K562 (cell line): ENCODE data around the gene C10orf105. TPM values are rescaled to one million over a fixed set of nuclear protein-coding genes. Genes with fewer than 3 reads are reported as not detected.

ENCODE experiments used
- ATAC-seq: fragments of 200-7000 bp; cut with Tn5 transposase; 3 replicates; pipeline ENCODE4 v1.9.1; 2020; ENCODE audit warnings: moderate library complexity
- BruUV-seq: library from RNA; stranded (reverse); fragments of 400-500 nt; replicated peaks from 2 replicates; lab custom pipeline; 2021; lab: Mats Ljungman, UMichigan
- CTCF ChIA-PET: fragments of 300-600 bp; formaldehyde crosslinking; extraction: SDS; loops from one replicate; lab custom pipeline; 2021; ENCODE audit warnings: low intra/inter-chr PET ratio; lab: Yijun Ruan, JAX
- POLR2A ChIA-PET: fragments of 300-600, 350-650 bp; sonication (Branson Sonifier 250); formaldehyde crosslinking; extraction: SDS; loops from one replicate; lab custom pipeline; 2021; ENCODE audit warnings: antibody characterized with exemption, inconsistent platforms; lab: Yijun Ruan, JAX
- DNase-seq, 4 experiments: peaks; one replicate each; pipeline versions ENCODE4 v3.0.0 to v3.0.0-alpha.2; 2011 to 2018; ENCODE audit warnings: low spot score in 3 of 4, mixed read lengths in 3 of 4; ENCODE audit errors: extremely low read depth in 1 of 4
- FAIRE-seq: peaks from 2 replicates; lab custom pipeline; 2011; peaks lifted over from hg19 to GRCh38; lab: Jason Lieb, UNC
- H2AFZ ChIP-seq: 2 replicates; pipeline ENCODE4 v1.6.0; 2011; ENCODE audit warnings: low read depth, low read length, control low read depth, inconsistent platforms
- H3K27ac ChIP-seq: fragments of 200-600 bp; 3 replicates; pipeline ENCODE4 v1.8.0; 2011; ENCODE audit warnings: low read depth, mild to moderate bottlenecking, control low read depth, inconsistent platforms, low read length, moderate library complexity, mixed read lengths; ENCODE audit errors: extremely low read depth
- H3K27me3 ChIP-seq, 2 experiments: fragments of 300-600 bp in 1 of 2; 2 replicates in 1 of 2; 3 replicates in 1 of 2; pipeline versions ENCODE4 v1.6.0 to v1.8.0; 2011; ENCODE audit warnings: inconsistent platforms in 2 of 2, low read length in 2 of 2, mild to moderate bottlenecking in 1 of 2, mixed read lengths in 1 of 2, moderate library complexity in 1 of 2; ENCODE audit not compliant: control insufficient read depth in 2 of 2, insufficient read depth in 2 of 2
- H3K36me3 ChIP-seq: fragments of 300-600 bp; 3 replicates; pipeline ENCODE4 v1.8.0; 2011; ENCODE audit warnings: mild to moderate bottlenecking, low read length, inconsistent platforms; ENCODE audit not compliant: control insufficient read depth, insufficient read depth
- H3K4me1 ChIP-seq, 2 experiments: fragments of 200-600 bp in 1 of 2; replicated peaks in 1 of 2; 2 replicates in 1 of 2; 3 replicates in 1 of 2; pipeline versions ENCODE4 v1.5.1 to v1.8.0; 2011; ENCODE audit warnings: inconsistent platforms in 2 of 2, low read length in 2 of 2, mild to moderate bottlenecking in 1 of 2, mixed read lengths in 1 of 2, moderate library complexity in 1 of 2; ENCODE audit not compliant: control insufficient read depth in 2 of 2, insufficient read depth in 2 of 2
- H3K4me2 ChIP-seq: 2 replicates; pipeline ENCODE4 v1.6.1; 2011; ENCODE audit warnings: low read length, control low read depth, inconsistent platforms, mixed read lengths; ENCODE audit not compliant: insufficient read depth
- H3K4me3 ChIP-seq: fragments of 200-600 bp; sonication (generic), shearing (Covaris generic); 2 replicates; pipeline ENCODE4 v1.5.1; 2016; ENCODE audit warnings: control low read depth, inconsistent platforms
- H3K79me2 ChIP-seq: fragments of 200-600 bp; 3 replicates; pipeline ENCODE4 v1.8.0; 2011; ENCODE audit warnings: low read length, inconsistent platforms; ENCODE audit not compliant: control insufficient read depth, insufficient read depth
- H3K9ac ChIP-seq, 2 experiments: 2 replicates each; pipeline versions ENCODE4 v1.6.0 to v1.6.1; 2011; ENCODE audit warnings: low read depth in 2 of 2, low read length in 2 of 2, control low read depth in 1 of 2, inconsistent platforms in 1 of 2, mild to moderate bottlenecking in 1 of 2, mixed read lengths in 1 of 2; ENCODE audit not compliant: insufficient read depth in 1 of 2
- H3K9me1 ChIP-seq: one replicate; pipeline ENCODE4 v1.6.0; 2011; ENCODE audit warnings: inconsistent platforms, mild to moderate bottlenecking, low read length, moderate library complexity; ENCODE audit not compliant: control insufficient read depth, insufficient read depth
- H3K9me3 ChIP-seq: replicated peaks from 2 replicates; pipeline ENCODE4 v1.5.1; 2011; ENCODE audit warnings: low read depth, low read length, inconsistent platforms; ENCODE audit not compliant: control insufficient read depth, insufficient read depth
- H4K20me1 ChIP-seq: replicated peaks from 2 replicates; pipeline ENCODE4 v1.6.1; 2011; ENCODE audit warnings: low read length, inconsistent platforms, mixed read lengths; ENCODE audit not compliant: control insufficient read depth, insufficient read depth
- CEBPB ChIP-seq: fragments of 450-650 bp; IDR thresholded peaks from 2 replicates; pipeline ENCODE4 v1.6.1; 2016; ENCODE audit warnings: missing genetic modification characterization, missing compliant biosample characterization
- CHD2 ChIP-seq: IDR thresholded peaks from 2 replicates; pipeline ENCODE4 v1.6.1; 2011; ENCODE audit warnings: low read depth, low read length
- KLF6 ChIP-seq: fragments of 250-450 bp; sonication (Bioruptor Pico); IDR thresholded peaks from 2 replicates; pipeline ENCODE4 v1.4.0; 2020; ENCODE audit warnings: mild to moderate bottlenecking, moderate library complexity, borderline replicate concordance
- LEF1 ChIP-seq: fragments of 450-650 bp; IDR thresholded peaks from 2 replicates; pipeline ENCODE4 v1.6.1; 2016; ENCODE audit warnings: mild to moderate bottlenecking
- MAFF ChIP-seq: IDR thresholded peaks from 2 replicates; pipeline ENCODE4 v1.6.1; 2012; ENCODE audit warnings: low read length, improper control_type of control experiment
- NCOA1 ChIP-seq: fragments of 450-650 bp; IDR thresholded peaks from 2 replicates; pipeline ENCODE4 v1.6.1; 2016; ENCODE audit warnings: low read depth
- NFYB ChIP-seq: IDR thresholded peaks from 2 replicates; pipeline ENCODE4 v1.6.1; 2011; ENCODE audit warnings: mild to moderate bottlenecking, moderate library complexity; ENCODE audit not compliant: insufficient read length; ENCODE audit errors: extremely low read depth
- SPI1 ChIP-seq: IDR thresholded peaks from 2 replicates; pipeline ENCODE4 v1.6.1; 2011; ENCODE audit warnings: low read depth, low read length, control low read depth, borderline replicate concordance
- TAF15 ChIP-seq: fragments of 200-400 bp; formaldehyde crosslinking; IDR thresholded peaks from 2 replicates; pipeline ENCODE4 v1.6.1; 2017; ENCODE audit warnings: mild to moderate bottlenecking, low read depth, low read length, moderate library complexity
- ZNF384 ChIP-seq: IDR thresholded peaks from 2 replicates; pipeline ENCODE4 v1.6.1; 2012; ENCODE audit warnings: low read depth, low read length, improper control_type of control experiment
- ZNF830 ChIP-seq: fragments of 250-450 bp; sonication (Bioruptor Pico); IDR thresholded peaks from 2 replicates; pipeline ENCODE4 v1.5.0; 2021; ENCODE audit warnings: mild to moderate bottlenecking
- WGBS: fragments of 100-300 bp; shearing (Covaris generic); methylation state at CpG from one replicate; pipeline ENCODE4 v1.1.6; 2016; ENCODE audit warnings: low coverage, mixed read lengths; ENCODE audit not compliant: insufficient coverage; ENCODE audit errors: missing lambda C conversion rate; 5-methylcytosine and 5-hydroxymethylcytosine counted together
- in situ Hi-C: fragments of 300-500 bp; cut with MboI; formaldehyde crosslinking; loops from 4 replicates; pipeline ENCODE4 v1.15.0; 2018; ENCODE audit warnings: inconsistent platforms, mixed read lengths
- intact Hi-C: fragments of 100-400 bp; cut with micrococcal nuclease; formaldehyde crosslinking; loops from 2 replicates; pipeline ENCODE4 v1.14.2; 2022
- polyA plus RNA-seq, 8 experiments: library from polyadenylated mRNA; depleted of rRNA in 4 of 8; stranded (reverse) in 5 of 8; unstranded in 3 of 8; fragments of >200 nt; fragmentation: Nextera tagmentation in 2 of 8; fragmentation: Illumina TruSeq in 1 of 8; extraction: Ambion mirVana in 2 of 8; extraction: Trizol in 1 of 8; gene quantifications; 2 replicates each; pipeline versions ENCODE4 v1.2.1 to v1.2.3, GENCODE V29; 2011 to 2014; ENCODE audit warnings: inconsistent platforms in 1 of 8, missing spikeins in 1 of 8
- total RNA-seq, 7 experiments: library from RNA; depleted of rRNA in 6 of 7; stranded (reverse); fragments of >200 nt in 6 of 7; fragmentation: Illumina TruSeq in 2 of 7; extraction: Trizol in 2 of 7; gene quantifications; 2 replicates each; pipeline versions ENCODE4 v1.2.1 to v1.2.3, GENCODE V29; 2011 to 2021; ENCODE audit warnings: low replicate concordance in 1 of 7
- TF ChIP-seq, protein P1 (sequence below): sonication (generic); formaldehyde crosslinking; IDR thresholded peaks from 2 replicates; pipeline ENCODE4 v1.5.0; 2020; ENCODE audit warnings: missing genetic modification reagents
- TF ChIP-seq, protein P2 (sequence below): fragments of 450-650 bp; formaldehyde crosslinking; IDR thresholded peaks from 2 replicates; pipeline ENCODE4 v1.4.0; 2020; ENCODE audit warnings: mild to moderate bottlenecking, moderate library complexity

C10orf105 gene
- total and polyA plus RNA-seq, 9 of the 15 experiments (the other 6 are each of a cell fraction or from before 2014, with no cell fraction given), result 0.03 to 0.25 (median 0.04) TPM; not detected in 3

DNA sequence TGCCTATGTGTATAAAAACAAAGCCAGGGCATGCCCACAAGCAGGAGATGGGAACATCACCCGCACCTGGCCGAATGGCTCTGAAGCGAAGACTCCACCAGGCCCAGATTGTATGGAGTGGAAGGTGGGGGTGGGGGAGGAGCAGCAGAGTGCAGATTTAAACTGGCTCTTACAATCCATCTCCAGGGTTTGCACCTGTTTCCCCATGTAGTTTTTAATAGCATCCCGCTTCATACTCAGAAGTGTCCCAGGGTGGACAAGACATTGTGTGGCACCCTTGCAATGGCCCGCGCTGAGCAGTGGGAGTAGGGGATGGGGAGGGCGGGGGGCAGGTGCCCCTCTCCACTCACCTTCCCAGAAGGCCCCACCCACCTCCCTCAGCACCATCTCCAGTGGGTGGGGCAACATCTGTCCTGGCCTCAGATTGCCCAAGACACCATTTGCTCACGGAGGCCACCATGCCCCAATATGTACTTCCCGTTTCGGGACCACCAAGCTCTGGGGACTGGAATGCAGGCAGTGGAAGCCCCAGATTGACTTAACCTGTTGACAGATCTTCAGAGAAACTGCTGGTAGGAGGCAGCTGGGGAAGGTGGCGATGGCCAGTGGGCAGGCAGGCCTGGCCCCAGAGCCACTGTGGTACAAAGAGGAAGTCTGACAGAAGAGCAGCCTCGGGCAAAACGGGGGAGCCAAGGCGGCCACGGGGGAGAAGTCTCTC is 30.7 kb upstream of the C10orf105 start:
- FAIRE-seq (no peak), DNase-seq (no peak), ATAC-seq (no peak)
- no peaks in the 10 kb centered on the region for H3K9me3 ChIP-seq
- H3K4me1 ChIP-seq, result peaks cover 75 to 92% of the 10 kb centered on the region in 2 experiments
- intact Hi-C loops, result no loop called here
- CTCF ChIA-PET, result no interaction called here
- no peaks in the 10 kb centered on the region for H3K79me2 ChIP-seq
- in situ Hi-C loops, result no loop called here
- 64% methylated on average over 15 of the region's 15 CpGs for WGBS
- no peaks in the 10 kb centered on the region for H4K20me1 ChIP-seq
- POLR2A ChIA-PET, result no interaction called here
- H2AFZ ChIP-seq, result no peak overlapping the region
- no peak overlapping the region for H3K4me2 ChIP-seq
- no peaks in the 10 kb centered on the region for H3K36me3 ChIP-seq
- BruUV-seq, result no TSS peak
- peaks cover 2% of the 10 kb centered on the region for H3K9me1 ChIP-seq
- peaks cover 4 to 7% of the 10 kb centered on the region in 2 experiments; a peak in 2 of 5 replicates for H3K27me3 ChIP-seq
- TF ChIP-seq SPI1, result 0 out of 2 replicates have a peak, but pooled peaks have one; percentile 38
- TF ChIP-seq, protein P1, sequence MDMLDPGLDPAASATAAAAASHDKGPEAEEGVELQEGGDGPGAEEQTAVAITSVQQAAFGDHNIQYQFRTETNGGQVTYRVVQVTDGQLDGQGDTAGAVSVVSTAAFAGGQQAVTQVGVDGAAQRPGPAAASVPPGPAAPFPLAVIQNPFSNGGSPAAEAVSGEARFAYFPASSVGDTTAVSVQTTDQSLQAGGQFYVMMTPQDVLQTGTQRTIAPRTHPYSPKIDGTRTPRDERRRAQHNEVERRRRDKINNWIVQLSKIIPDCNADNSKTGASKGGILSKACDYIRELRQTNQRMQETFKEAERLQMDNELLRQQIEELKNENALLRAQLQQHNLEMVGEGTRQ (CRISPR knock-in tag), result 0 out of 2 replicates have a peak, but pooled peaks have one; percentile 10
- TF ChIP-seq TAF15, result no peak
- TF ChIP-seq LEF1, result no peak
- TF ChIP-seq, protein P2, sequence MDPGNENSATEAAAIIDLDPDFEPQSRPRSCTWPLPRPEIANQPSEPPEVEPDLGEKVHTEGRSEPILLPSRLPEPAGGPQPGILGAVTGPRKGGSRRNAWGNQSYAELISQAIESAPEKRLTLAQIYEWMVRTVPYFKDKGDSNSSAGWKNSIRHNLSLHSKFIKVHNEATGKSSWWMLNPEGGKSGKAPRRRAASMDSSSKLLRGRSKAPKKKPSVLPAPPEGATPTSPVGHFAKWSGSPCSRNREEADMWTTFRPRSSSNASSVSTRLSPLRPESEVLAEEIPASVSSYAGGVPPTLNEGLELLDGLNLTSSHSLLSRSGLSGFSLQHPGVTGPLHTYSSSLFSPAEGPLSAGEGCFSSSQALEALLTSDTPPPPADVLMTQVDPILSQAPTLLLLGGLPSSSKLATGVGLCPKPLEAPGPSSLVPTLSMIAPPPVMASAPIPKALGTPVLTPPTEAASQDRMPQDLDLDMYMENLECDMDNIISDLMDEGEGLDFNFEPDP (CRISPR knock-in tag), result no peak
- TF ChIP-seq NFYB, result no peak
- no peak for TF ChIP-seq NCOA1
- no peak for TF ChIP-seq KLF6 (CRISPR knock-in tag)
- 0 out of 2 replicates have a peak, but pooled peaks have one; percentile 24 for TF ChIP-seq ZNF830 (CRISPR knock-in tag)
- no peak for TF ChIP-seq MAFF
- TF ChIP-seq CEBPB (tag), result 0 out of 2 replicates have a peak, but pooled peaks have one; percentile 32
- TF ChIP-seq ZNF384, result no peak
- TF ChIP-seq CHD2, result no peak
- H3K27ac ChIP-seq, result no peak overlapping the region
- no peak overlapping the region for H3K4me3 ChIP-seq
- no peak overlapping the region; a peak in 1 of 4 replicates for H3K9ac ChIP-seq
